T-helper 2 cell treated with Interferon-gamma antibody and Interleukin-4, amounts not matched to agents 5 μg/mL and 100 μg/mL, for 36 hours (primary cell): ENCODE data around the gene PLAAT4.

Experiments
- DNase-seq: peaks from one replicate; pipeline ENCODE4 v3.0.0; 2021; ENCODE audit warnings: low spot score
- H3K27ac Mint-ChIP-seq: one replicate; pipeline ENCODE4 v1.8.0; 2021; ENCODE audit warnings: mild to moderate bottlenecking, mixed read lengths
- H3K27me3 Mint-ChIP-seq: one replicate; pipeline ENCODE4 v1.8.0; 2021; ENCODE audit warnings: low read depth, mixed read lengths
- H3K36me3 Mint-ChIP-seq: one replicate; pipeline ENCODE4 v1.8.0; 2021; ENCODE audit warnings: low read depth, mixed read lengths
- H3K4me1 Mint-ChIP-seq: one replicate; pipeline ENCODE4 v1.8.0; 2021; ENCODE audit warnings: low read depth, mixed read lengths
- H3K4me3 Mint-ChIP-seq: one replicate; pipeline ENCODE4 v1.8.0; 2022; ENCODE audit warnings: mild to moderate bottlenecking, moderate library complexity, mixed read lengths
- H3K9me3 Mint-ChIP-seq: one replicate; pipeline ENCODE4 v1.8.0; 2021; ENCODE audit warnings: mixed read lengths

PLAAT4 gene

DNA sequence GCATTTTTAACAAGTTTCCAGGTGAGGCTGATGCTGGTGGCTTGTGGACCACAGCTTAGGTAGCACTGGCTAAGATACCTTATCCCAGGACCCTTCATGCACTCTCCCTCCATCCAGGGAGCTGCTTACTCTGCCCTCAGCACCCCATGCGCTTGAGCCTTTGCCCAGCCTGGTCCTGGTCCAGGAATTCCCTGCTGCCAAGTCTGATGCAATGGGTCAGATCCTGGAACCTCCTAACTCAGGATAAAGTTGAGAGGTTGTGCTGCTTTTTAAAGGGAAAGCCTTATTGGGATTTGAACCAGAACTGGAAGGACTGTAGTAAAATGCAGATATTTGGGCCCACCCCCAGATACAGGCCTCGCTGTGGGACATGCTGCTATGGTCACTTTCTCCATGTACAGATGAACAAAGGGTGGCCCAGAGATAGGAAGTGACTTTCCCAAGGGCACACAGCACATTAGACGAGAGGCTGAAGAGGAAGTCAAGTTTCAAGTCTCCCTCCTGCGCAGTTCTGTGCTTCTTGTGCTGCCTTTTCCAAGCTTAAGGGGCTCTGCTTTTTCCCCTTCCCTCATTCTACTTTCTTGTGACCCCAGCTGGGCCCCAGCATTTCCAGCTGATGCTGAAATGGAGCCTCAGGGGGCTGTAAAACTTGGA lies 31.5 kb upstream of the PLAAT4 start:
- H3K9me3 Mint-ChIP-seq, result peaks cover 18% of the 10 kb centered on the region
- DNase-seq, result no peak
- no peak overlapping the region for H3K27ac Mint-ChIP-seq
- peaks cover 2% of the 10 kb centered on the region for H3K36me3 Mint-ChIP-seq
- H3K4me3 Mint-ChIP-seq, result no peak overlapping the region
- peaks cover 19% of the 10 kb centered on the region for H3K4me1 Mint-ChIP-seq
- peaks cover 4% of the 10 kb centered on the region for H3K27me3 Mint-ChIP-seq

DNA sequence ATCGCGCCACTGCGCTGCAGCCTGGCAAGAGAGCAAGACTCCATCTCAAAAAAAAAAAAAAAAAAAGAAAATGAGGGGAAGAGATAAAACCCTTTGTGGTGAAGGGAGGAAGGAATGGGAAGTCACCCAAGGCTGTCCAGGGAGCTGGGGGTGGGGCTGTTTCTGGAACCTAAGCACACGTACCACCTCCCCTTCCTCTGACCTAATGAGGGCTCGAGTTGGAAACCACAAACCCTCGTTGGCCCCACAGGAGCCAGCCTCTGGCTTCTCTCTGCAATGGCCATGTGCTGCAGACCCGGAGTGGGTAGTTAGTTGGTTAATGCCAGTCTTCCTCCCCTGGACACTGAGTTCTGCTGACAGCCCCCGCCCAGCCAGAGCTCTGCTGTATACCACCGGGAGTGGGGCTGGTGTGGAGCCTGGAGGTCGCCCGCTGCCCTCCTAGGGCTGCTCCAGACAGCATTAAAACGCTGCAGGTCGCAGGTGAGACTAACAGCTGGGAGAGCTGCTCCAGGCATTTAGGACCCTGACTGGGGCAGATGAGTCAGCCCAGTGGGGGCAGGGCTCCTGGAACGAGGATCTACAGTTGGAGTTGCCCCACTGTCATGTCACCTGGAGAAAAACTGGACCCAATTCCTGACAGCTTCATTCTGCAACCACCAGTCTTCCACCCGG lies 30.6 kb upstream of the PLAAT4 start, which contains the start of gene LGALS12:
Gene LGALS12, plus strand, starts transcription at position 228 of the 672 bp plus-strand sequence. Its CDS starts 375 bp downstream, at position 603.
- DNase-seq, result no peak
- H3K4me1 Mint-ChIP-seq, result peaks cover 19% of the 10 kb centered on the region
- H3K27ac Mint-ChIP-seq, result no peak within 1 kb of the TSS
- H3K9me3 Mint-ChIP-seq, result peaks cover 9% of the 10 kb centered on the region
- no peaks in the 10 kb centered on the region for H3K27me3 Mint-ChIP-seq
- peak within 1 kb of the TSS; percentile 16 for H3K4me3 Mint-ChIP-seq
- no peaks in the 10 kb centered on the region for H3K36me3 Mint-ChIP-seq

DNA sequence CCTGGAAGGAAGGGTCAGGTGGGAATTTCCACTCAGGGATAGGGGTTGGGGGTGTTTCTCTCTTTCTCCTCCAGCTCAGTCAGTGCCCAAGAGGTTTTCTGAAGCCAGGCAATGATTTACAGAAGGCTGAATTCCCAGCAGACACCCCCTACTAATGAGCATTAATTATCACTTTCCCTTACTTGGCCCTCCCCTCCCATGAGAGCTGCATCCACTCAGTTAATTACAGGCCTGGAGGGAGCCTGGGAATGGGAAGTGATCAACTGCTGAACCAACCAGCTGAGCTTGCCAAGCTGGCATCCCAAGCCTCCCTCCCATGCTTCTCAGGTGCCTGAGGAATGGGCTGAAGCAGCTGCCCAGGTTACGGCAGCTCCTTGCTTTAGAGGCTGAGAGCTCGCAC lies 29.7 kb upstream of the PLAAT4 start:
- no peak overlapping the region for H3K27ac Mint-ChIP-seq
- no peaks in the 10 kb centered on the region for H3K36me3 Mint-ChIP-seq
- DNase-seq, result no peak
- H3K9me3 Mint-ChIP-seq, result peaks cover 4% of the 10 kb centered on the region
- no peak overlapping the region for H3K4me3 Mint-ChIP-seq
- H3K27me3 Mint-ChIP-seq, result no peaks in the 10 kb centered on the region
- H3K4me1 Mint-ChIP-seq, result peaks cover 19% of the 10 kb centered on the region

DNA sequence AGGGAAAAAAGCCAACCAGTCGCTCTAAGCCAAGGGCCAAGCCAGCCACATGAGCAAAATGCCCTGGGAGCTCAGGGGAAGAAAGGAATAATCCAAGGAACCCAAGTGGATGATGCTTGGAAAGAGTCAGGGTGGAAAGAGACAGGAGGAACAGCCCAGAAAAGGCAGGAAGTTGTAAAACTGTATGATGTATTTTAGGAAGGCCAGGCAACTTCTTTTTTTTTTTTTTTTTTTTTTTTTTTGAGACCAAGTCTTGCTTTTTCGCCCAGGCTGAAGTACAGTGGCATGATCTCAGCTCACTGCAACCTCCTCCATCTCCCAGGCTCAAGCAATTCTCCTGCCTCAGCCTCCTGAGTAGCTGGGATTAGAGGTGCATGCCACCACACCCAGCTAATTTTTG lies 29.1 kb upstream of the PLAAT4 start:
- Mint-ChIP-seq H3K27me3 (no peaks in the 10 kb centered on the region), H3K36me3 (no peaks in the 10 kb centered on the region), H3K4me3 (no peak overlapping the region), H3K9me3 (no peaks in the 10 kb centered on the region), H3K27ac (no peak overlapping the region), H3K4me1 (peaks cover 15% of the 10 kb centered on the region)
- DNase-seq, result no peak

DNA sequence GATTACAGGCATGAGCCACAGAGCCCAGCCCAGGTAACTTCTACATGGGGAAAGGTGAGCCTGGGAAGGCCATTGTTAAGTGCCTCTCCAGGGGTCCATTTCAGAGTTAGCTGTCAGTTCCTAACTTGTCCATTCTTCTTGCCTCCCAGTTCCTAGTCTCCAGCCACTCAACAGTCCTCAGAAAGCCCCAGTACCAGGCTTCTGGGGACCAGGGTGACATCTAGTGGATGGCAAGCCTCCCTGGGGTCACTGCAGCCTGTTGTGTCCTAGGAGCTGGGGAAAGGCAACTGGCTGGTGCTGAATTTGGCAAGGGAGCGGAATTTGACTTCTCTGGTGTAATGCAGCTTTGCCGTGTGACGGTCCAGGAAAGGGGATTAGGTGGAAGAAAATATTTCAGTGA lies 28.6 kb upstream of the PLAAT4 start:
- H3K27ac Mint-ChIP-seq, result no peak overlapping the region
- H3K27me3 Mint-ChIP-seq, result no peaks in the 10 kb centered on the region
- peaks cover 14% of the 10 kb centered on the region for H3K4me1 Mint-ChIP-seq
- peak; percentile 16 for DNase-seq
- H3K36me3 Mint-ChIP-seq, result no peaks in the 10 kb centered on the region
- H3K9me3 Mint-ChIP-seq, result no peaks in the 10 kb centered on the region
- no peak overlapping the region for H3K4me3 Mint-ChIP-seq

DNA sequence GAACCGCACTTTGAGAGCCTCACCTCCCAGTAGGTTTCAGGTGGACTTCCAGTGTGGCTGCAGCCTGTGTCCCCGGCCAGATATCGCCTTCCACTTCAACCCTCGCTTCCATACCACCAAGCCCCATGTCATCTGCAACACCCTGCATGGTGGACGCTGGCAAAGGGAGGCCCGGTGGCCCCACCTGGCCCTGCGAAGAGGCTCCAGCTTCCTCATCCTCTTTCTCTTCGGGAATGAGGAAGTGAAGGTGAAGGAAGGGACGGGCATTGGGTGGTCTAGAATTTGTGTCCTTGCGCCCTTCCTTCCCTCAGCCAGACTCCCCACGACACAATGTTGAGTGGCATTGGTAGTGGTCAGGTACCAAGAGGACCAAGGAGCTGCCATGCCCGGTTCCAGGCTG lies 27.9 kb upstream of the PLAAT4 start:
- Mint-ChIP-seq H3K4me3 (no peak overlapping the region), H3K27me3 (no peaks in the 10 kb centered on the region), H3K4me1 (peaks cover 14% of the 10 kb centered on the region), H3K27ac (no peak overlapping the region), H3K36me3 (no peaks in the 10 kb centered on the region), H3K9me3 (no peaks in the 10 kb centered on the region)
- DNase-seq, result no peak

DNA sequence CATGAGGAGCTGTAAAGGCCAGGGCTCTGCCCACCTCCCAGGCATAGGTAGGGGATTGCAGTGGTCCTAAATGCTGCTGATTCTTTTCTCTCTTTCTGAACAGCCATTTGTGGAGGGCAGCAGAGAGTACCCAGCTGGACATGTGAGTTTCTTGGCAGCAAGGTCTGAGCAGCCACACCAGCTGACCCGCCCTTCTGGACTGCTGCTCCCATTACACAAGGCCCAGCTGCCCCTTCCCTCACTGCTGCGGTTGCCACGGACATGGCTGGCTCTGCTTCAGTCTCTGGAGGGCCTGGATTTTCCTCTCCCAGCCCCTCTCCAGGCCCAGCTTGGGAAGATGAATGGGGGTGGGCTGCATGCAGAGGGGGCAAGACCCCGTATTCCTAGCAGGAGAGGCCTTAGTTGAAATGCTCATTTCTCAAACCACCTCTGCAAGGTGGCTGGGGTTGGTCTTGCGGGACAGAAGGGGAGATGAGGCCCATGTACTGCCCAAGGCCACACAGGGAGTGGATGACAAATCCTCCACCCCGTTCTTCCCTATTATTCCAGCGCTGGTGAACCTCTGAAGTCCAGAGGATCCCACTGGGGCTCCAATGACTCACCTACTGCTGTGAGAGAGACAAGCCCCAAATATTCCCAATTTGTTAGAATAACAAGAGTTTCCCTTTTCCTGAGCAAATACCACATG lies 26.1 kb upstream of the PLAAT4 start:
- H3K4me1 Mint-ChIP-seq, result peaks cover 10% of the 10 kb centered on the region
- no peaks in the 10 kb centered on the region for H3K36me3 Mint-ChIP-seq
- no peaks in the 10 kb centered on the region for H3K27me3 Mint-ChIP-seq
- no peak overlapping the region for H3K4me3 Mint-ChIP-seq
- H3K27ac Mint-ChIP-seq, result no peak overlapping the region
- no peak for DNase-seq
- H3K9me3 Mint-ChIP-seq, result no peaks in the 10 kb centered on the region

DNA sequence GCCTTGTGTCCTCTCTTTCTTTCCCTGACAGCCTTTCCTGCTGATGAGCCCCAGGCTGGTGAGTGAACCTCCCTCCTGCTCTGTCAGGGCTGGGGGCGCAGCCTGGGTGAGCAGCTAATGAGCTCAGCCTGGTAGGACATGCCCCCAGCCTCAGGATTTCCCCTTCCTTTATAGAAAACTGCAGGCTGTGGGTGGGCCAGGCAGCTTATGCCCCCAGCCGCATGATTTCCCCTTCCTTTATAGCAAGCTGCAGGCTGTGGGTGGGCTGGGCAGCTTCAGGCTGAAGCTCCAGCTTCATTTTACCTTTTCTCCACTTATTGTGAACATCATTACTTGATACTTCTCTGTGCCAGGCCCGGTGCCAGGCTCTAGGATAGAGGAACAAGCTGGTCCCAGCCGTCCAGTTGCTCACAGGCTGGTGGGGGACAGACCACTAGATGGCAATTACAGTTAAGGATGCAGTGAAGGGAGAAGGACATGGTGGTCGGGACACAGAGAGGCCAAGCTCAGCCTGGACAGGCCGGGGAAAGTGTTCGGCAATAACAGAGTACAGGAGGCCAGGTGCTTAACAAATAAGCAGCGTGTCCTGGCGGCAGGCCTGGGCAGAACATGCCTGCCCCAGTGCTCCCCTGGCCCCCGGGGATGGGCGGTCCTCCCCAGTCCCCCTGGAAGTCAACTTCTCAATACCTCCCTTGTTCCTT lies 25.4 kb upstream of the PLAAT4 start:
- Mint-ChIP-seq H3K4me3 (no peak overlapping the region), H3K4me1 (peaks cover 8% of the 10 kb centered on the region), H3K36me3 (no peaks in the 10 kb centered on the region), H3K9me3 (no peaks in the 10 kb centered on the region), H3K27ac (no peak overlapping the region), H3K27me3 (no peaks in the 10 kb centered on the region)
- no peak for DNase-seq

DNA sequence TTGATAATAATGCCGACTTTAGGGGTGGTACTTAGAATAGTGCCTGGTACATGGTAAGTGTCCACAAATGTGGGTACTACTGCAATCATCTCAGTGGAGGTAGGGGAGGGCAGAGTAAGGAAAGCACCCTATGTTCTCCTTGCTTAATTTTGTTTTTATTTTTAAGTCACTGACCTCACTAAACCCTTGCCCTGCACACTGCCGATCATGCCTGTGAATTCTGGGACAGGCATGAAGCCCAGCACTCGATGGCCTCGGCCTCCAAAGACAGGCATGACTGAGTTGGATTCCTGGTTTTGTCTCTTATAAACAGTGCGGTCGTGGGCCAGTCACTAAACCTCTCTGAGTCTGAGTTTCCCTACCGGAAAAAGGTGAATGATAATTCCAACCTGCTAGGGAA lies 23.8 kb upstream of the PLAAT4 start:
- no peaks in the 10 kb centered on the region for H3K36me3 Mint-ChIP-seq
- H3K27ac Mint-ChIP-seq, result no peak overlapping the region
- no peaks in the 10 kb centered on the region for H3K27me3 Mint-ChIP-seq

DNA sequence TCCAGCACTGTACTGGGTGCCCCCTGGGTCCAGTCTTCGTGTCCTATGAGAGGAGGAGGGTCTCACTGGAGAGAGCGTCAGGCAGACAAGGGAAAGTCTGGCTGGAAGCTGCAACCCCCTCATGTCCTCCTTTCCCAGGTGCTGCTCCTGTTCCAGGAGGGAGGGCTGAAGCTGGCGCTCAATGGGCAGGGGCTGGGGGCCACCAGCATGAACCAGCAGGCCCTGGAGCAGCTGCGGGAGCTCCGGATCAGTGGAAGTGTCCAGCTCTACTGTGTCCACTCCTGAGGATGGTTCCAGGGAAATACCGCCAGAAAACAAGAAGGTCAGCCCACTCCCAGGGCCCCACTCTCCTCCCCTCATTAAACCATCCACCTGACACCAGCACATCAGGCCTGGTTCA lies 20.5 kb upstream of the PLAAT4 start:
- DNase-seq, result no peak
- peaks cover 6% of the 10 kb centered on the region for H3K9me3 Mint-ChIP-seq
- peaks cover 9% of the 10 kb centered on the region for H3K4me1 Mint-ChIP-seq
- H3K27me3 Mint-ChIP-seq, result peaks cover 11% of the 10 kb centered on the region
- no peaks in the 10 kb centered on the region for H3K36me3 Mint-ChIP-seq
- no peak overlapping the region for H3K4me3 Mint-ChIP-seq
- H3K27ac Mint-ChIP-seq, result no peak overlapping the region

More for the DNA sequence above, 23.8 kb upstream of the PLAAT4 start:
- DNase-seq, result no peak
- Mint-ChIP-seq H3K4me3 (no peak overlapping the region), H3K4me1 (peaks cover 1% of the 10 kb centered on the region), H3K9me3 (no peaks in the 10 kb centered on the region)

DNA sequence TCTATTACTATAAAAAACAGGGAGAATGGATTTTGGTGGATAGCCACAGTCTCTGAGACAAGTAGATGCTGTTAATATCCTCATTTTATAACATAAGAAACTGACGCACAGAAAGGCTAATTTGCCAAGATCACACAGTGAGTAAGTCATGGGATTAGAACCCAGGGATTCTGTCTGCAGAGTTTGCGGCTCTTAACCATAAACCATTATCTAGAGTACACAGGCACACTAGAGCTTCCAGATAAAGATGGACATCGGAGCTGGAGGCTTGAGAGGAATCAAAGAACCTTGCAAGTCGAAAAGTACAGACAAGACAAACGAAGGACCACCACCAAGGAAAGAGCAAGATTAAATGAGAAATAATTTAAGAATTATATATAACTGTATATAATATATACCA lies 19.5 kb upstream of the PLAAT4 start:
- Mint-ChIP-seq H3K27me3 (peaks cover 14% of the 10 kb centered on the region), H3K36me3 (no peaks in the 10 kb centered on the region), H3K27ac (no peak overlapping the region), H3K4me1 (peaks cover 9% of the 10 kb centered on the region), H3K4me3 (no peak overlapping the region), H3K9me3 (peaks cover 6% of the 10 kb centered on the region)
- DNase-seq, result no peak

DNA sequence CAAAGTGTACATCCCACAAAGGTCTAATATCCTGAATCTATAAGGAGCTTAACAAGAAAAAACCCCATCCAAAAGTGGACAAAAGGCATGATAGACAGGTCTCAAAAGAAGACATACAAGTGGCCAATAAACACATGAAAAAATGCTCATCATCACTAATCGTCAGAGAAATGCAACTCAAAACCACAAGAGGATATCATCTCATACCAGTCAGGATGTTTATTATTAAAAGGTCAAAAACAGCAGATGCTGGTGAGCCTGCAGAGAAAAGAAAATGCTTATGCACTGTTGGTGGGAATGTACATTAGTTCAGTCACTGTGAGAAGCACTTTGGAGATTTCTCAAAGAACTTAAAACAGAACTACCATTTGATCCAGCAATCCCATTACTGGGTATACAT lies 18.1 kb upstream of the PLAAT4 start:
- Mint-ChIP-seq H3K4me1 (peaks cover 9% of the 10 kb centered on the region), H3K27ac (peak overlapping the region; percentile 7), H3K9me3 (peaks cover 11% of the 10 kb centered on the region), H3K27me3 (peaks cover 19% of the 10 kb centered on the region), H3K36me3 (peaks cover 2% of the 10 kb centered on the region), H3K4me3 (peak overlapping the region; percentile 2)
- DNase-seq, result no peak

DNA sequence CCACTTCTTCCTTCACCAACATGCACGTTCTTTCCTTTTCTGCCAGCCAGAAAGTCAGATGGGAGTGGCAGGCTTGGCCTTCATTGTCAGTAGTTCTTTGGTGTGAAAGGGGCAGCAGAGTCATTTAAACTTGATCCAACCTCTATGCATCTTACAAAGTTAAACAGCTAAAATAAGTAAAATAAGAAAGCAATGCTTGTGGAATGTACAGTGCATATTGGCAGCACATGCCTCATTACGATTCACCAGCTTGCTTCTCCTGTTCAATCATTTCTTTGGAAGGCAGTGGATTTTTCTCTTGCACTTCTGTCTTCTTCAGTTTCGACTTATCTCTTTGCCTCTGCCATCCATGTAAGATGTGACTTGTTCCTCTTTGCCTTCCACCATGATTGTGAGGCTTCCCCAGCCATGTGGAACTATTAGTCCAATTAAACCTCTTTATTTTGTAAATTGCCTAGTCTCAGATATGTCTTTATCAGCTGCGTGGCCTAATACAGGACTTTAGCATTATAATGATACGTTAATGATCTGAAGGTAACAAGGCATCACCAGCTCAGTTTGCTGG lies 15.9 kb upstream of the PLAAT4 start:
- no peak for DNase-seq
- H3K4me1 Mint-ChIP-seq, result peaks cover 9% of the 10 kb centered on the region
- no peak overlapping the region for H3K4me3 Mint-ChIP-seq
- peaks cover 21% of the 10 kb centered on the region for H3K27me3 Mint-ChIP-seq
- H3K36me3 Mint-ChIP-seq, result peaks cover 3% of the 10 kb centered on the region
- H3K9me3 Mint-ChIP-seq, result peaks cover 20% of the 10 kb centered on the region
- H3K27ac Mint-ChIP-seq, result no peak overlapping the region
